Measurements from ENCODE around the gene TMEM38A.

DNA sequence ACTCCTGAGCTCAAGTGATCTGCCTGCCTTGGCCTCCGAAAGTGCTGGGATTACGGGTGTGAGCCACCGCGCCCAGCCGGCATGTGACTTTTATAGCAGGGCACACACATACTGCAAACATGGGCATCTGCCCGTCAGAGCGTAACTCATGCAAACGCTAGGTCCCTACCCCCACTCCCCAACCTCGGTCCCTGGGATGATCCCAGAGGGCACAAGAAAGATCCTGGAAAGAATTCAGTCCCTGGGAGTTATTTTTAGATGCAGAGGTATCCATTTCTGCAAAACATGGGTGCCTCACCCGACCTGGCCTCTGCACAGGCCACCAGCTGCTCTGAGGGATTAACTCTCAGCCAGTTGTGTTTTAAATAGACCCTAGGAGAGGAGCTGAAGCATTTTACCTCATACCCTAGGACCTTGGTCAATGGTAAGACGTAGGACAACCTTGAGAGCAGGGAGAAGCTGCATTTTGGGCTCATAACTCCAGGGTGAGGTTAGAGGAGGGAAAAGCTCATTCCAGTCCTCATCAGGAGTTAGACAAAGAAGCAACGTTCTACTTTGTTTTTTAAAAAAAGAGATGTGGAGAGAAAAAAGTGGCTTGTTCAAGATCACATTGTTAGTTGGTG lies 10.8 kb downstream of the TMEM38A start:
- no peak for TF ChIP-seq CTCF (IDR thresholded peaks at IDR 0.05; ENCODE audit: insufficient read depth, low read depth, low read length)
- TF ChIP-seq EZH2 (IDR thresholded peaks at IDR 0.05; ENCODE audit: insufficient read depth, low read length), result no peak
